ENCODE measurements around the gene NRIP1.

Gene NRIP1

GRCh38 chr21:15063814-15064575 lies 805 bp downstream of the NRIP1 start:
- peak in 1 of 2 donors; percentile 12 for DNase-seq

GRCh38 chr21:15063081-15063813 lies 1.6 kb downstream of the NRIP1 start:
- no peak for DNase-seq

- DNase-seq: peak in 1 of 2 donors; percentile 13
Observed at GRCh38 chr21:15062606-15062965, 2.2 kb downstream of the NRIP1 start.

- DNase-seq: no peak
Observed at GRCh38 chr21:15061747-15062605, 2.8 kb downstream of the NRIP1 start.

- peak; percentile 19 to 49 for DNase-seq
Observed at GRCh38 chr21:15061279-15061678, 3.5 kb downstream of the NRIP1 start.

- no peak for DNase-seq
Observed at GRCh38 chr21:15060543-15061175, 4.1 kb downstream of the NRIP1 start.

- no peak for DNase-seq
Observed at GRCh38 chr21:15059397-15059796, 5.4 kb downstream of the NRIP1 start.

- DNase-seq: no peak
Observed at GRCh38 chr21:15058854-15059263, 5.9 kb downstream of the NRIP1 start.

- no peak for DNase-seq
Observed at GRCh38 chr21:15057285-15057684, 7.5 kb downstream of the NRIP1 start.

- no peak for DNase-seq
Observed at GRCh38 chr21:15054606-15055239, 10.1 kb downstream of the NRIP1 start.

GRCh38 chr21:15054089-15054488 lies 10.7 kb downstream of the NRIP1 start:
- no peak for DNase-seq

- DNase-seq: no peak
Observed at GRCh38 chr21:15053500-15053899, 11.3 kb downstream of the NRIP1 start.

- no peak for DNase-seq
Observed at GRCh38 chr21:15052459-15052763, 12.4 kb downstream of the NRIP1 start.

GRCh38 chr21:15051644-15052458 lies 12.9 kb downstream of the NRIP1 start:
- peak in 1 of 2 donors; percentile 24 for DNase-seq

GRCh38 chr21:15050568-15051377 lies 14.0 kb downstream of the NRIP1 start:
- no peak for DNase-seq

GRCh38 chr21:15045017-15045416 lies 19.8 kb downstream of the NRIP1 start:
- DNase-seq: no peak

- DNase-seq: no peak
Observed at GRCh38 chr21:15042531-15042930, 22.3 kb downstream of the NRIP1 start.

- DNase-seq: no peak
Observed at GRCh38 chr21:15039607-15040299, 25.0 kb downstream of the NRIP1 start.

GRCh38 chr21:15037900-15038293 lies 26.9 kb downstream of the NRIP1 start:
- no peak for DNase-seq
